Measurements from ENCODE around the gene DUSP8. TPM values are rescaled to one million over a fixed set of nuclear protein-coding genes. Genes with fewer than 3 reads are reported as not detected.
"Not testable (repeated sequence)": the region's sequence is repeated elsewhere in the genome, so short reads cannot be mapped to it uniquely, and the experiment has no call there.

The DUSP8 gene
- total and polyA plus RNA-seq, 11 donors, result 9.8 to 29.9 (median 16.5) TPM

DNA sequence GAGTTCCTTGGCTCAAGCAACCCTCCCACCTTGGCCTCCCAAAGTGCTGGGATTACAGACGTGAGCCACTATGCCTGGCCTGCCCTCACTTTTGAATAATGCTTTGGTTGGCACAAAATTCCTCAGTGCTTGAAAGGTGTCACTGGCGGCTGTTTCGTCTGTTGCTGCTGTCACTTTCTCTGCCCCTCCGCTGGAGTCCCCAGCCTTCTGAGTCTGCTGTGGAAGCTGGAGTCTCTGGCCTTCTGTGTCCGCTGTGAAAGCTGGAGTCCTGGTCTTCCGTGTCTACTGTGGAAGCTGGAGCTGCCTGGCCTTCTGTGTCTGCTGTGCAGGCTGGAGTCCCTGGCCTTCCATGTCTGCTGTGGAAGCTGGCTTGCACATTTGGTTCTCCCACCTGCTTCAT lies 17.9 kb upstream of the DUSP8 start:
- peak overlapping the region in 4 of 12 donors; percentile 43 to 68 (median 62) for H3K27ac ChIP-seq
- TF ChIP-seq CTCF (IDR thresholded peaks at IDR 0.05) (no peak), POLR2A (IDR thresholded peaks at IDR 0.05) (no peak)

GRCh38 chr11:1589191-1589963 lies 17.3 kb upstream of the DUSP8 start:
- H3K4me3 ChIP-seq; H3K4me1 ChIP-seq; DNase-seq; intact Hi-C loops (cut with DNase I); H3K9me3 ChIP-seq; H3K27me3 ChIP-seq; H3K36me3 ChIP-seq: not testable (repeated sequence)
- peak in 3 of 4 donors; percentile 65 to 85 (median 67) for ATAC-seq
- 38 to 52% (median 44%) methylated on average over 7 to 8 of the region's 10 CpGs for WGBS, 4 donors
- H3K27ac ChIP-seq, result peak overlapping the region in 4 of 12 donors; percentile 3 to 69 (median 64)

More for the DNA sequence above, 17.9 kb upstream of the DUSP8 start:
- intact Hi-C loops (cut with DNase I), result no loop called here
- Histone ChIP-seq H3K9me3 (no peaks in the 10 kb centered on the region), H3K36me3 (no peaks in the 10 kb centered on the region), H3K27me3 (no peaks in the 10 kb centered on the region), H3K4me3 (no peak overlapping the region), H3K4me1 (peaks cover 0 to 7% (median 0%) of the 10 kb centered on the region in 12 donors)
- DNase-seq, result no peak
- 90 to 95% (median 92%) methylated on average over 6 of the region's 6 CpGs for WGBS, 4 donors
- no peak for ATAC-seq

- 82 to 93% (median 90%) methylated on average over 2 of the region's 2 CpGs for WGBS, 4 donors
- TF ChIP-seq POLR2A (IDR thresholded peaks at IDR 0.05) (no peak), CTCF (IDR thresholded peaks at IDR 0.05) (no peak)
- no peak for DNase-seq
- Histone ChIP-seq H3K4me3 (no peak overlapping the region), H3K4me1 (peaks cover 0 to 7% (median 0%) of the 10 kb centered on the region in 12 donors), H3K27ac (no peak overlapping the region), H3K27me3 (no peaks in the 10 kb centered on the region), H3K9me3 (no peaks in the 10 kb centered on the region), H3K36me3 (no peaks in the 10 kb centered on the region)
- no peak for ATAC-seq
- intact Hi-C loops (cut with DNase I), result no loop called here
Observed at GRCh38 chr11:1586699-1587098, 14.6 kb upstream of the DUSP8 start.

GRCh38 chr11:1584661-1585370 lies 12.7 kb upstream of the DUSP8 start, which contains the start of gene KRTAP5-1:
Gene KRTAP5-1 (minus strand): TSS chr11:1585283. CDS start chr11:1585249, 34 bp downstream.
- not testable (repeated sequence) for H3K27ac ChIP-seq

DNA sequence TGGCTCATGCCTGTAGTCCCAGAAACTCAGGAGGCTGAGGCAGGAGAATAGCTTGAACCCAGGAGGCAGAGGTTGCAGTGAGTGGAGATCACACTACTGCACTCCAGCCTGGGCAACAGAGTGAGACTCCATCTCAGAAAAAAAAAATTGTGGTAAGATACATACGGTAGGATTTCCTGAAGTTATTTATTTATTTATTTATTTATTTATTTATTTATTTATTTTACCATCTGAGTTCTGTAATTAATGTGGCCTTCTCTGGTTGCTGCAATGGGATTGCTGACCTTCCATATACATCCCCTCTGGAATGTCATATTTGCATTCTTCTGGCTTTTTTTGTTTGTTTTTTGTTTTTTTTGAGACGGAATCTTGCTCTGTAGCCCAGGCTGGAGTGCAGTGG lies 10.8 kb upstream of the DUSP8 start:
- DNase-seq, H3K4me1 ChIP-seq, H3K27ac ChIP-seq, ATAC-seq, H3K27me3 ChIP-seq, H3K4me3 ChIP-seq, H3K36me3 ChIP-seq: not testable (repeated sequence)
- H3K9me3 ChIP-seq, result peaks cover 0 to 12% (median 0%) of the 10 kb centered on the region in 12 donors
- 73 to 85% (median 82%) methylated on average over 2 of the region's 2 CpGs for WGBS, 4 donors
- intact Hi-C loops (cut with DNase I), result loop anchor here in 1 of 10 donors (5.0 kb wide), 1 partner anchor 516 kb away; no protein-coding TSS in a partner anchor

More at GRCh38 chr11:1584661-1585370, 12.7 kb upstream of the DUSP8 start, which contains the start of gene KRTAP5-1:
- intact Hi-C loops (cut with DNase I), result loop anchor here in 1 of 10 donors (5.0 kb wide), 1 partner anchor 518 kb away; no protein-coding TSS in a partner anchor
- not testable (repeated sequence) for H3K4me3 ChIP-seq, H3K4me1 ChIP-seq, DNase-seq, H3K27me3 ChIP-seq, H3K36me3 ChIP-seq, H3K9me3 ChIP-seq, ATAC-seq
- 83 to 95% (median 88%) methylated on average over 7 to 9 of the region's 9 CpGs for WGBS, 4 donors
